Measurements from ENCODE around the gene TENM4.
A peak's percentile ranks its signal among the peaks of the same experiment; 100 is the strongest.

The TENM4 gene

DNA sequence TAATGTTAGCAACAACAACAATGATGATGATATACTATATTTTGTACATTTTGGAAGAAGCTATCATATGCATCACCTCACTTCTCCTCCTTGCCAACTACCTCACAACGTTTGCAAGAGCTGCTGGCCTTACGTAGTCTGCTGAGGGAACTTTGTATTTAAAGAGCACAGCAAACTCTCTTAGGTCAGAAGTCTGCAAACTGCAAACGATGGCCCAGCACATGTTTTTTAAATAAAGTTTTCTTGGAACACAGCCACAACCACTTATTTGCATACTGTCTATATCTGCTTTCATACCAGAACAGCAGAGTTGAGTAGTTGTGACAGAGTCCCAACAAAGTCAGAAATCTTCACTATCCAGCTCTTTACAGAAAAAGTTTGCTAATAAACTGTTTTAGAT lies 261.7 kb downstream of the TENM4 start:
- DNase-seq = no peak
- Mint-ChIP-seq H3K4me3 (no peak overlapping the region), H3K27me3 (ENCODE audit: low read depth, poor library complexity) (no peaks in the 10 kb centered on the region), H3K36me3 (ENCODE audit: low read depth) (no peaks in the 10 kb centered on the region), H3K9me3 (no peaks in the 10 kb centered on the region), H3K27ac (no peak overlapping the region), H3K4me1 (peaks cover 22% of the 10 kb centered on the region)
- TF ChIP-seq, protein P1, sequence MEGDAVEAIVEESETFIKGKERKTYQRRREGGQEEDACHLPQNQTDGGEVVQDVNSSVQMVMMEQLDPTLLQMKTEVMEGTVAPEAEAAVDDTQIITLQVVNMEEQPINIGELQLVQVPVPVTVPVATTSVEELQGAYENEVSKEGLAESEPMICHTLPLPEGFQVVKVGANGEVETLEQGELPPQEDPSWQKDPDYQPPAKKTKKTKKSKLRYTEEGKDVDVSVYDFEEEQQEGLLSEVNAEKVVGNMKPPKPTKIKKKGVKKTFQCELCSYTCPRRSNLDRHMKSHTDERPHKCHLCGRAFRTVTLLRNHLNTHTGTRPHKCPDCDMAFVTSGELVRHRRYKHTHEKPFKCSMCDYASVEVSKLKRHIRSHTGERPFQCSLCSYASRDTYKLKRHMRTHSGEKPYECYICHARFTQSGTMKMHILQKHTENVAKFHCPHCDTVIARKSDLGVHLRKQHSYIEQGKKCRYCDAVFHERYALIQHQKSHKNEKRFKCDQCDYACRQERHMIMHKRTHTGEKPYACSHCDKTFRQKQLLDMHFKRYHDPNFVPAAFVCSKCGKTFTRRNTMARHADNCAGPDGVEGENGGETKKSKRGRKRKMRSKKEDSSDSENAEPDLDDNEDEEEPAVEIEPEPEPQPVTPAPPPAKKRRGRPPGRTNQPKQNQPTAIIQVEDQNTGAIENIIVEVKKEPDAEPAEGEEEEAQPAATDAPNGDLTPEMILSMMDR (IDR thresholded peaks at IDR 0.05) = no peak

DNA sequence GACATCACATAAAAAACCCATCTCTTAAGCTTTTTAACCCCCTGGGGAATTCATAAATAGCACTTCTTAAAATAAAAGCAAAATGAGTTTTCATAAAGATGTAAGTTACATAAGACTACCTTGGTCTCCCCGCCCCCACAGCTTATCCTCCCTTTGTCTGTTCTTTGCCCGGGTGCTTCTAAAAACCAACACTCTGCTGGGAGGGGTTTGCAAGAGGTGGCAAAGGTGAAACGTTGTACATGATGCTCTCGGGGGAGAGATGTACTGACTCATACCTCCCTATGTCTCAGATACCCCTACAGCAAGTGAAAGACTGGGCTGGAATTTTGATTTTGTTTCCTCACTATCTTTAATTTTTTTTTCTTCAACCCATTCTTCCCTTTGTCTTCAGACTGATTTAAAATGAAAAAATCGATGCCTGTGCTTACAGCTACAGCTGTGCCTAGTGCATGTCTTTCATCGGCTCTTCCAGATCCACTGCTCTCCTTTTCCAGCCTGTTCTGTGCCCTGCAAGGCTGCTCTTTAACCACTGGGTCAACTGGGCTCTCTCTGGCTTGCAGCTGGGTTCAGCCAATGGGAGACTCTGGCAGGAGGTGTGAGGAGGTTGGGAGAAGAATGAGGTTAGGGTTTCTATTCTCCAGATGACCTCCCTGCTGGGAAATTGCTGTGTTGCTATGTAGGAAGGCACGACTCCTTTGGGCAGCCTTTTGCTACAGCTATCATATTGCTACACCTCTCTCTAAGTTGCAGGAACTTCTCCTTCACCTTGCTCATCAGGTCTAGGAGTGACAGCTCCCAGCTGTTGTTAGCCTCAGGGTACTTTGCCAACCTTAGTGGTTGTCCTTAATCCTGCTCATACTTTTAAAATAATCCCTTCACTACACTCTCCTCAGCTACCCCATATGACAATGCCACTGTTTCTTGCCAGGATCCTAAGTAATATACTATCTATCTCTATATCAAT lies 266.5 kb downstream of the TENM4 start:
- H3K36me3 Mint-ChIP-seq (ENCODE audit: low read depth) = no peaks in the 10 kb centered on the region
- H3K4me3 Mint-ChIP-seq = peak overlapping the region; percentile 29
- no peak for DNase-seq
- H3K4me1 Mint-ChIP-seq = peaks cover 43% of the 10 kb centered on the region
- peak overlapping the region; percentile 28 for H3K27ac Mint-ChIP-seq
- H3K9me3 Mint-ChIP-seq = no peaks in the 10 kb centered on the region
- no peaks in the 10 kb centered on the region for H3K27me3 Mint-ChIP-seq (ENCODE audit: low read depth, poor library complexity)
- TF ChIP-seq, protein P1 (IDR thresholded peaks at IDR 0.05) = no peak

DNA sequence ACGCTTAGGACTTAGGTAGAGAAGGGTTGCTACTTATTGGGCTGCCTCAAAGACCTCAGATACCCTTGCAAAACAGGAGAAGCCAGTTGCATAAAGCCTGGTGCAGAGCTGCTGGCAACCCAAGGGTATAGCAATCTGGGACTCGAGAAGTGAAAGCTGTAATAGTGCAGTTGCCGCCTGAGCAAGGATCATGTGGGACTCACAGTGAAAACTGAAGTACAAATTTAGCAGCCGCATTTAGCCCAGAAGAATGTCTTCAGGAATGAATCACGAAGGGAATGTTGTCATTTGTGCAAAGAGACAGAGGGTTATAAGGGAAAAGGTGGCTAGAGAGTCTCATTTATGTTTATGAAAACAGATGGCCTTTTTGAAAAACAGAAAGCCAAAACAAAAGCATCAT lies 267.2 kb downstream of the TENM4 start:
- no peaks in the 10 kb centered on the region for H3K9me3 Mint-ChIP-seq
- H3K27ac Mint-ChIP-seq = no peak overlapping the region
- no peak overlapping the region for H3K4me3 Mint-ChIP-seq
- no peaks in the 10 kb centered on the region for H3K27me3 Mint-ChIP-seq (ENCODE audit: low read depth, poor library complexity)
- H3K36me3 Mint-ChIP-seq (ENCODE audit: low read depth) = no peaks in the 10 kb centered on the region
- no peak for DNase-seq
- TF ChIP-seq, protein P1 (IDR thresholded peaks at IDR 0.05) = no peak
- H3K4me1 Mint-ChIP-seq = peaks cover 50% of the 10 kb centered on the region

DNA sequence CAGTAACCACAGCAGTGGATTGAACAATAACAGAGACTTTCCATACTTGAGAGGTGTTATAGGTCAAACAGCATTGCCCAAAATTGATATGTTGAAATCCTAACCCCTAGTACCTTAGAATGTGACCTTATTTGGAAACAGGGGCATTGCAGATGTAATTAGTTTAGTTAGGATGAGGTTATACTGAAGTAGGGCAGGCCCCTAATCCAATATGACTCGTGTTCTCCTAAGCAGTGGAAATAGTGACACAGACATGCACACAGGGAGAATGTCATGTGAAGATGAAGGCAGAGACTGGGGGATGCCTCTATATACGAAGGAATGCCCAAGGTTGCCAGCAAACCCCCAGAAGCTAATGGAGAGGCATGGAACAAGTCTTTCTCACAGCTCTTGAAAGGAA lies 270.5 kb downstream of the TENM4 start:
- Mint-ChIP-seq H3K27me3 (ENCODE audit: low read depth, poor library complexity) (peaks cover 4% of the 10 kb centered on the region), H3K4me1 (peaks cover 41% of the 10 kb centered on the region), H3K9me3 (no peaks in the 10 kb centered on the region), H3K27ac (no peak overlapping the region), H3K36me3 (ENCODE audit: low read depth) (peaks cover 6% of the 10 kb centered on the region), H3K4me3 (no peak overlapping the region)
- TF ChIP-seq, protein P1 (IDR thresholded peaks at IDR 0.05) = no peak
- DNase-seq = no peak

DNA sequence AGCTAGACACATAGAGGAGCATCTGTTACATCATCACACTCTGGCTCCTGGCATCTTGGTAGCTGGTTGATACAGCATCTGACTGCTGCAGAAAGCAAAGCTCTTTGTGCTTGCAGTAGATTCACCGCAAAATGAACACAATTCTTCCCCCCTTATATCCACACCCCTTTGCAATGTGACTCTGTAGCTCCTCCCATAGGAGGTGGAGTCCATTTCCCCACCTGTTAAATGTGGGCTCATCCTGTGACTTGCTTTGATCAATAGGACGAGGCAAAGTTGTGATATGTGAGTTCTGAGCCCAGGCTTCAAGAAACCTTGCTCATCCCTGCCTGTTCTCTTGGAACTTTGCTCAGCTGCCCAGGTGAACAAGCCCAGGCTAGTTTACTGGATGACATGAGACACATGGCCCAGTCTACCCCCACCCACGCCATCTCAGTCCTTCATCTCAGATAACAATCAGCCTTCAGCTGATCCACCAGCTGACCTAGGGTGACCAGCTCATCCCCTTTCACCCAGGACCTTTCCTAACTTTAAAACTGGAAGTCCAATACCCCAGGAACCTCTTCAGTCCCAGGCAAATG lies 272.2 kb downstream of the TENM4 start:
- Mint-ChIP-seq H3K4me3 (no peak overlapping the region), H3K36me3 (ENCODE audit: low read depth) (peaks cover 10% of the 10 kb centered on the region)
- TF ChIP-seq, protein P1 (IDR thresholded peaks at IDR 0.05) = no peak

More for the DNA sequence above, 272.2 kb downstream of the TENM4 start:
- no peak for DNase-seq
- Mint-ChIP-seq H3K4me1 (peaks cover 26% of the 10 kb centered on the region), H3K27me3 (ENCODE audit: low read depth, poor library complexity) (peaks cover 4% of the 10 kb centered on the region), H3K27ac (no peak overlapping the region), H3K9me3 (no peaks in the 10 kb centered on the region)

Data from nephron progenitor cell (in vitro differentiated cells).